GM18858 (cell line): ENCODE results near the gene LRRC63.
"Not testable (repeated sequence)": the region's sequence is repeated elsewhere in the genome, so short reads cannot be mapped to it uniquely, and the experiment has no call there.

Source experiments
- ATAC-seq: cut with Tn5 transposase; IDR thresholded peaks from one replicate; pipeline ENCODE4 v1.9.1; 2021; ENCODE audit not compliant: unreplicated experiment

Gene LRRC63

DNA sequence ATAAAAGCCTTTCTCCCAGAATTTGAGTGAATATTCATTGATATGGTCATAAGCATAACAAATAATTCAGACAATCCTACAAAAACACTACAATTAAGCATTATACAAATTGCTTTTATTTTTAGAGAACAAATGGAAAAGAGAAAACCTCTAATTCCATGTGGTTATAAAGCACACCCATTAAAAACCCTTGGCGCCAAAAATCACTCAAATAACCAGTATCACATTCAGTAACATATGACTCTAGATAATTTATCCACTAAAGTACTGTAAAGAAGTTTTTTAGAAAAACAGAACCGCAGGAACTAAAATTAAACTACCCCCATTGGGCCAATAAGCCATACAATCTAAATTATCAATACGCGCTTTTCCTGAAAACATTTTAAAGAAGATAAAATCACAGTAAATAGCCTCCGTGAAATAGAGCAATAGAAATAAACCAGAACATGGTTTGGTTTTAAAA, 30.3 kb upstream of the LRRC63 start:
- ATAC-seq, result no peak

GRCh38 chr13:46181840-46182490, 29.8 kb upstream of the LRRC63 start, which contains the start of gene LCP1:
LCP1 (minus strand) TSS chr13:46182177; CDS start chr13:46159662, 22,515 bp downstream.
- peak; percentile 50 for ATAC-seq

GRCh38 chr13:46182491-46182877, 29.2 kb upstream of the LRRC63 start:
- no peak for ATAC-seq

DNA sequence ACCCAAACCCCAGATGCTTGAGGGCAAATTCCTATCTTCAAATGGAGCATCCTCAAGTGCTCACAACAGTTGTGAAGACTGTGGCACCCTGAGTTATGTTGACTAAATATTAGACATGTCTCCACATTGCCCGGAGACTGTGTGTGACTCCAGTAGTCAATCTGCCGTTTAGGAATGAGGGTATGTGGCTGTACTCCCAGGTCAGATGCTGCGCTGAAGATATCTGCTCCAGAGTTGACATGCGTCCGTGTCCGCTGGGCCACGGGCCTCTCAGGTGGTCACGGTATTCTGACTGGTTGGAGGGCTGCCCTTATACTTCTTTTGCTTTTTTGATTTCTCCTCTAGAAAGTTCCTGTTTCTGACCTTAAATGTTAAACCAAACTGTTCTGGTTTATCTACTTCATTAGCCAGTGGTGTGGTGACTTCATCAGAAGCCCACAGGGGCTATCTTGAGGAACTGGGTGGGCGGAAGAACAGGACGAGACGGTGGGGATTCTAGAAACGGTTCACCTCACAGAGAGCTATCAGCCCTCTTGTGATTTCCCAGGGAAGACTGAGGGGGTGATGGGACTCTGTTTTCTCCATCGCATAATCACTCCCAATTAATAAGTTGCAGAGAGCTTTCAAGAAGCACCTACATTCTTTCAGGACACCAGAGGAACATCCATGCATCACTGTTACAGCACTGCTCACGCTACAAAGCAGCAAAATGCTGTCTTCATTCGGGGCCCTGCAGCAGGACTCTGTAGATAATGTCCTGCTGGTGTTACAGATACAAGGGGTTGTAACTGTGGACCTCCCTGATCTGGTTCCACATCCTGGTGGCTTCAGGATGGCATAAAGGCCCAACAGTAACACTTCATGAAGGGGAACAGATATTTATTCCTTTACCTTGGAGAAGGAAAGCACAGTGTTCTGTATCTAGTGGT, 28.4 kb upstream of the LRRC63 start:
- ATAC-seq, result no peak

DNA sequence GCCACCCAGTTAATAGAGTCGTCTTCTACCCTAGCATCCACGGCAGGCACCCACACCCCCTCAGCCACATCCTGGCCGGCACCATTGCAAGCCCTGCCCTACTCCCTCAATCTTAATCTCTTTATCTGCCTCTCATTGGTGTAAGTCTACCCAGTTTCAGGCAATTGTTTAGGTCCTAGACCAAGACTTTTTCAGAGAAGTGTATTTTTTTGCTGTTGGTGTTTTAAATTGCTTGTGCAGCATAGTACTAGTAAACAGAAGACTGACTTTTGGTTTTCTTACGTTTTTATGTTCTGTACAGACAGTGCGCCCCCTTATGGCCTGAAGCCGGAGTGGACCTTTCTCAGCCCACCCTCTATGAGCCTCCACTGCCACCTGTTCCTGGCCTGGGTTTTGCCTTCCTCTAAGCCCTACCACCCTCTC, 27.4 kb upstream of the LRRC63 start:
- ATAC-seq, result peak; percentile 32

DNA sequence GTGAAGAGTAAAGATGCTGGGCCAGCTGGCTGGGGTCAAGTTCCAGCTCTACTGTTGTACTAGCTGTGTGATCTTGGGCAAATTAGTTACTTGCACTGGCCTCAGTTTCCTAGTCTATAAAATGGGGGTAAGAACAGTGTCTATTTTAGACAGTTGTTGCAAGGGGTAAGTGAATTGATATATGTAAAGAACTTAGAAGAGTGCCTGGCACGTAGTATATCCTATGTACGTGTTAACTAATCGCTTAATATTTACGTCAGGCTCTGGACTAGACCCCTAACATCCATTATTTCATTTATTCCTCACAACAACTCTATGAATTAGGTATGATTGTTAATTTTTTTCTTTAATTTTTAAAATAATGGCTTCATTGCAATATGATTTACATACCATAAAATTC, 26.1 kb upstream of the LRRC63 start:
- ATAC-seq, result no peak

- ATAC-seq, result no peak
These were observed 19.3 kb upstream of the LRRC63 start for GRCh38 chr13:46192412-46192811.

DNA sequence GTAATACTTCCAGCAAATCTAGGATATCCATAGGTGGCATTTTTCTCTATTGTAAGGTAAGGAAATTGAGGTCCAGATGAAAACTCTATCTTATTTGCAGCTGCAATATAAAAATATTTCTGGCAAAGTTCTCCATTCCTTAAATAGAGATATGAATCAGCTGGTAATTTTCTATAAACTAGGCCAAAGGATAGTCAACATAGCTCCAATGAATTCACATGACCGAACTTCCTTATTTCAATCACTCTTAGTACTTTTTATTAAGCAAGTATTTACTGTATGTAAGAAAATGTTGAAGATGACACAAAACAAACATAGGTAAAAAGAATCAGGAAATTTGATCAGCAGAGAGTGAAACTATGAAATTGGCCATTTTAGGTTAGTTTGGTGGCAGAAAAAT, 16.7 kb upstream of the LRRC63 start:
- no peak for ATAC-seq

DNA sequence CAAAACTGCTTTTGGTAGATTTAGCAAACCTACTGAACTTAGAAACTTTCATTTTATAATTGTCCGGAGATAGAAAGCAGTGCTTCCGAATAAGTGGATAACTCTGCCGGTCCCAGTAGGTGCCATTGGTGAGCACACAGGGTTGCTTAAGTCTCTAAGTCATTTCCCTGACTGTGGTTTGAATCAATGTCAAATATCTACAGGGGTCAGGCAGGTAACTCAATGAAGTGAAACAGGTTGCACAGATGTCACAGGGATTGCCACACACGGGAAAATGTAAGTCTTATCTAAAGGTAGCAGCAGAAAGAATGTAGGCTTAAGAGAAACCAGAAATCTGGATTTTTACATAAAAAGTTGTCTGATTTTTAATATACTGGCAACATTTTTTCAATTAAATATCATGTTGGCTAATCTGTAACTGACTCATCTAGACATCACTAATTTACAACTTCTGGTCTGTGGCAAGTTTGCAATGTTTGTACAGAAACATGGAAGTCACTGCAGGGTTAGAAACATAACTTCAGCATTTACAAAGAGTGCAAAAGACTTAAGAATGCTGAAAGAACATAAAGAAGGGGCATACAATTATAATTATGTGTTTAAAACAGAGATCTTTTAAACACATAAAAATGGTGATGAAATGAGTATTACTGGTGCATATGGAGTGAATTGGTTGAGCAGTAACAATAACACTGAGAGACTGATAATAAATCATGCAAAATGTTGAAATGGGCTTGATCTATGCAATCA, 14.3 kb upstream of the LRRC63 start:
- ATAC-seq, result no peak

GRCh38 chr13:46198696-46199193, 13.0 kb upstream of the LRRC63 start:
- ATAC-seq, result no peak

GRCh38 chr13:46202188-46202795, 9.4 kb upstream of the LRRC63 start:
- no peak for ATAC-seq

DNA sequence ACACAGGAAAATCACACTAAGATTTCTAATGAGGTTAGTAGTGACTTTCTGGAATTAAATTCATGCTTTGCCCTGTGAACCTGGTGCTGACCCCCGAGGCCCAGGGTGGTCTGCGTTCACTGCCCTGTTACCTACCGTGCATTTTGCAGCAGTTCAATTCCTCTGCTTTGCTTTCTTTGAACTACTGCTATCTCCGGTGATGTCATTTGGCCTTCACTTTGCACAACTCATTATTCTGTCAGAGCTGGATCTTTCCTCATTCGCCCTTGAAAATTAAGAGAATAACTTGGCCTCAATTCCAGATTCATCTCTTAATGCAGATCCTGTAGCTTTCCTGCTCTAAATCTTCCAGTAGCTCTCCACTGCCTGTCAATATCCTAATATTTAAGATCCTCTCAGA, 8.8 kb upstream of the LRRC63 start:
- ATAC-seq, result no peak

GRCh38 chr13:46206143-46206542, 5.6 kb upstream of the LRRC63 start:
- no peak for ATAC-seq

- ATAC-seq, result no peak
These were observed 3.9 kb upstream of the LRRC63 start for GRCh38 chr13:46207828-46208227.

DNA sequence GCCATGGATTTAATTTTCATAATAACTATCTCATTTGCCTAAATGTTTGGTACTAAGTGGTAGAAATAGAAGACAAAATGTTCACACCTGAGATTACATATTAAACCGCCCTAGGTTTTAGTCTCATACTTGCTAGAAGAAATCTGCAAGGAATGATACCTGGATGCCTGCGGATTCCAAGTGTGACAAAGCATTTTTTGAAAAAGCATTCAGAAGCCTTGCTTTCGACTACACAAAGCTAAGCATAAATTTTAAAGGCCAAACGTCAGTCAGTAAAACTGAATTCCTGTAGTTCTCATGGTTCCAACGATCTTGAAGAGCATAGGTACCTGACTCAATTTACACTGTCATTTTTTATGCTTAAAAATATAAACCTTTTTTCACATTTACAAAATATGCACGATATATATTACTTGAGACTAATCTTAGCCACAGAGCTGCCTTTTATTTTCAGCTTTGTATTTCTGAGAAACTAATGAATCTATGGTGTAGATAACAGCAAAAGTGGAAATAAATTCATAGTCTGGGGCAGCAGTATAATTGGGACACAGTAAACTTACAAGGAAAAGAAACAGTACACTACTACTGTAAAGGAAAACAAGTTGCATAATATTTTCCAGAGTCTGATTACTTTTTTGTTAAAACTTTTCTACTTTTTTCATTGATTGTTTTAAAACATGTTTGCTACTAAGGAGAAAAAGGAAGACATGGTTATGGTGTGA, 1.2 kb upstream of the LRRC63 start:
- ATAC-seq, result no peak

DNA sequence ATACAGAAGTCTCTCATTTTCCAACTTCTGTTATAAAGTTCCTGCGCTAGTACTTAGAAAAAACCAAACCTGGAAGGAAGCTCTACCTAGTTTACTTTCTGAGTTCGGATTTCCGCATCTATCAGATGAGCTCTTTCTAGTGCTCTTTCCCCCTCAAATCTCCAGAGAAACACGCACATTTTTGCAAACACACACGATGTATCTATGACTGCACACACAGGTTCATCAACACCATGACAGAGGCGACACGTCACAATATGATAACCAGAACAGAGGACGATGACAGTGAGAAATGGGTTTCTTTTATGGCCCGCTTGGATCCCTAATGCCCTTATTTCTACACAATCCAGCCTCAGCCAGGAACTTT, 629 bp upstream of the LRRC63 start:
- ATAC-seq, result no peak

DNA sequence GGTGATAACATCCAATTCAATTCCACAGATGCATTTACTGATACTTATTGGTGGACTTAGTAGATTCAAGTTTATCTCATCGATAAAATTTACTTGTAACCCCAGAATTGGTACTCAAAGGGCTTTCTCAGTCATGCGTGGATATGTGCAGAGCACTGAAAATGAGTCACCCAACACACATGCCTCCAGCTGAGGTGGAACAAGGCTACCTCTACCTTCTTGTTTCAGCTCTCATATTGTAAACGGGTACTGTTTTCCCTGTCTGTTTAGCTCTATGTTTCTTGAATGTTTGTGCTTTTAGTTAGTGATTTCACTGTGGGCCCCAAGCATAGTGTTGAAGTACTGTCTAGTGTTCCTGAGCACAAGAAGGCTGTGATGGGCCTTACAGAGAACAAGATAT, 1.5 kb downstream of the LRRC63 start:
- no peak for ATAC-seq

DNA sequence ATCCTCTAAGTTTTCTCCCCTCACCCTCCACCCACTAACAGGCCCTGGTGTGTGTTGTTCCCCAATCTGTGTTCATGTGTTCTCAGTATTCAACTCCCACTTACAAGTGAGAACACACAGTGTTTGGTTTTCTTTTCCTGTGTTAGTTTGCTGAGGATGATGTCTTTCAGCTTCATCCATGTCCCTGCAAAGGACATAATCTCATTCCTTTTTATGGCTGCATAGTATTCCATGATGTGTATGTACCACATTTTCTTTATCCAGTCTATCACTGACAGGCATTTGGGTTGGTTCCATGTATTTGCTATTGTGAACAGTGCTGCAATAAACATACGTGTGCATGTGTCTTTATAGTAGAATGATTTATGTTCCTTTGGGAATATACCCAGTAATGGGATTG, 3.0 kb downstream of the LRRC63 start:
- ATAC-seq, result not testable (repeated sequence)

GRCh38 chr13:46220234-46220633, 8.5 kb downstream of the LRRC63 start:
- ATAC-seq, result not testable (repeated sequence)

DNA sequence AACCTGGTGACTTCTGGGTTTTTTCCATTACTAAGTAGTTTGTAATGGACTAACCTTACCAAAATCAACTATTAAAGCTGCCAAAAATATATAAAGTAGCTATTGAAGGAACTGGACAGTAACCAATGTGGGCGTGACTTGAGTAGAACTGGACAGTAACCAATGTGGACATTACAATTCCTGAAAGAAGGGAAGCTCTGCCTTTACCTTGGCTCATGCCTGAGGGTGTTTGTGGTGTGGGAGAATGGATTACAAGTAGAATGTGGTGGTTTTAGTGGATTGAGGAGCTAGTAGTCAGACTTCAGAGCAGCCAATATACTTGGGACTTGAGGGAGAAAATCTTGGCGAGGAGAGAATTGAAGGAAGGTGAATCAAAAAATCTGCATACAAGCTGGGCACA, 17.5 kb downstream of the LRRC63 start:
- no peak for ATAC-seq
